IMR-90 (cell line): ENCODE data around the gene PDLIM1. TPM values are rescaled to one million over a fixed set of nuclear protein-coding genes. Genes with fewer than 3 reads are reported as not detected.

Source experiments
- ATAC-seq: fragments of 200-7000 bp; cut with Tn5 transposase; 2 replicates; pipeline ENCODE4 v1.9.1; 2020; ENCODE audit warnings: low read depth, mild to moderate bottlenecking, moderate library complexity
- BruUV-seq: library from RNA; stranded (reverse); fragments of 400-500 nt; replicated peaks from 2 replicates; lab custom pipeline; 2021; lab: Mats Ljungman, UMichigan
- CTCF ChIA-PET: fragments of 300-600 bp; formaldehyde crosslinking; extraction: SDS; loops from one replicate; lab custom pipeline; 2021; ENCODE audit warnings: antibody characterized with exemption; lab: Yijun Ruan, JAX
- POLR2A ChIA-PET: fragments of 300-600 bp; sonication (Branson Sonifier 250); formaldehyde crosslinking; loops from one replicate; lab custom pipeline; 2022; ENCODE audit warnings: antibody characterized with exemption; ENCODE audit not compliant: unreplicated experiment; lab: Charles Lee
- DNase-seq: peaks from one replicate; pipeline ENCODE4 v3.0.0; 2013
- H2AFZ ChIP-seq: replicated peaks from 2 replicates; pipeline ENCODE3; 2013; ENCODE audit warnings: low read length, mild to moderate bottlenecking; ENCODE audit not compliant: poor library complexity
- H2AK5ac ChIP-seq: 2 replicates; pipeline ENCODE4 v1.6.1; 2013; ENCODE audit warnings: low read depth, low read length, inconsistent platforms
- H2AK9ac ChIP-seq: replicated peaks from 2 replicates; pipeline ENCODE3; 2013; ENCODE audit warnings: mild to moderate bottlenecking, low read depth, low read length, moderate library complexity; ENCODE audit not compliant: poor library complexity
- H2BK120ac ChIP-seq: 2 replicates; pipeline ENCODE4 v1.6.1; 2013; ENCODE audit warnings: low read depth, low read length, inconsistent platforms
- H2BK15ac ChIP-seq: 3 replicates; pipeline ENCODE4 v1.6.1; 2013; ENCODE audit warnings: low read depth, low read length, inconsistent platforms
- H2BK20ac ChIP-seq: 2 replicates; pipeline ENCODE4 v1.6.1; 2013; ENCODE audit warnings: low read depth, mild to moderate bottlenecking, inconsistent platforms, low read length, moderate library complexity
- H2BK5ac ChIP-seq: 2 replicates; pipeline ENCODE4 v1.6.1; 2013; ENCODE audit warnings: mild to moderate bottlenecking, low read depth, low read length, inconsistent platforms; ENCODE audit not compliant: poor library complexity, severe bottlenecking
- H3K14ac ChIP-seq: replicated peaks from 2 replicates; pipeline ENCODE4 v1.6.1; 2013; ENCODE audit warnings: low read depth, low read length, inconsistent platforms
- H3K18ac ChIP-seq: 2 replicates; pipeline ENCODE4 v1.6.1; 2013; ENCODE audit warnings: low read depth, low read length, control low read depth
- H3K23ac ChIP-seq: 2 replicates; pipeline ENCODE4 v1.6.1; 2013; ENCODE audit warnings: low read depth, low read length, inconsistent platforms
- H3K27ac ChIP-seq: 2 replicates; pipeline ENCODE4 v1.5.1; 2013; ENCODE audit warnings: mild to moderate bottlenecking, control low read depth, low read length; ENCODE audit not compliant: insufficient read depth
- H3K27me3 ChIP-seq: 2 replicates; pipeline ENCODE4 v1.6.1; 2013; ENCODE audit warnings: low read length; ENCODE audit not compliant: control insufficient read depth, insufficient read depth
- H3K36me3 ChIP-seq: 2 replicates; pipeline ENCODE4 v1.6.1; 2013; ENCODE audit warnings: low read length, mixed read lengths; ENCODE audit not compliant: control insufficient read depth, insufficient read depth
- H3K4ac ChIP-seq: 2 replicates; pipeline ENCODE4 v1.6.1; 2013; ENCODE audit warnings: low read depth, low read length, inconsistent platforms
- H3K4me1 ChIP-seq: 2 replicates; pipeline ENCODE4 v1.6.1; 2013; ENCODE audit warnings: low read length, mixed read lengths; ENCODE audit not compliant: control insufficient read depth, insufficient read depth
- H3K4me2 ChIP-seq: 2 replicates; pipeline ENCODE4 v1.6.1; 2013; ENCODE audit warnings: low read depth, mild to moderate bottlenecking, control low read depth, low read length, moderate library complexity
- H3K4me3 ChIP-seq: 2 replicates; pipeline ENCODE4 v1.5.1; 2013; ENCODE audit warnings: low read depth, mild to moderate bottlenecking, control low read depth, low read length, moderate library complexity; ENCODE audit not compliant: insufficient read depth
- H3K56ac ChIP-seq: 2 replicates; pipeline ENCODE4 v1.6.1; 2013; ENCODE audit warnings: low read length, inconsistent platforms; ENCODE audit not compliant: insufficient read depth; ENCODE audit errors: extremely low read depth
- H3K79me1 ChIP-seq, 2 experiments: 2 replicates each; pipeline ENCODE4 v1.6.1; 2013; ENCODE audit warnings: low read length in 2 of 2, inconsistent platforms in 1 of 2, low read depth in 1 of 2
- H3K9ac ChIP-seq: 2 replicates; pipeline ENCODE4 v1.6.1; 2013; ENCODE audit warnings: low read depth, low read length, control low read depth
- H3K9me1 ChIP-seq: 2 replicates; pipeline ENCODE4 v1.6.1; 2013; ENCODE audit warnings: low read length, inconsistent platforms; ENCODE audit not compliant: insufficient read depth
- H3K9me3 ChIP-seq: 2 replicates; pipeline ENCODE4 v1.6.1; 2013; ENCODE audit warnings: low read length; ENCODE audit not compliant: control insufficient read depth, insufficient read depth
- H4K20me1 ChIP-seq: 2 replicates; pipeline ENCODE4 v1.6.1; 2013; ENCODE audit warnings: low read length, inconsistent platforms; ENCODE audit not compliant: insufficient read depth
- H4K5ac ChIP-seq: 2 replicates; pipeline ENCODE4 v1.6.1; 2013; ENCODE audit warnings: mild to moderate bottlenecking, low read depth, low read length, control low read depth
- H4K8ac ChIP-seq, 2 experiments: 2 replicates each; pipeline ENCODE4 v1.6.1; 2013; ENCODE audit warnings: low read depth in 2 of 2, low read length in 2 of 2, control low read depth in 1 of 2, inconsistent platforms in 1 of 2
- H4K91ac ChIP-seq: 2 replicates; pipeline ENCODE4 v1.6.1; 2013; ENCODE audit warnings: low read depth, low read length, inconsistent platforms; ENCODE audit not compliant: insufficient read depth
- CEBPB ChIP-seq: IDR thresholded peaks from 2 replicates; pipeline ENCODE4 v1.6.1; 2012; ENCODE audit warnings: low read depth, low read length, improper control_type of control experiment
- CHD1 ChIP-seq: IDR thresholded peaks from 2 replicates; pipeline ENCODE4 v1.6.1; 2012; ENCODE audit warnings: low read depth, low read length, improper control_type of control experiment
- FOS ChIP-seq: fragments of 150-350 bp; IDR thresholded peaks from 2 replicates; pipeline ENCODE4 v1.6.1; 2016; ENCODE audit warnings: low read depth, low read length
- NFE2L2 ChIP-seq: fragments of 150-350 bp; IDR thresholded peaks from 2 replicates; pipeline ENCODE4 v1.6.1; 2016; ENCODE audit warnings: low read depth, mild to moderate bottlenecking, low read length
- whole genome bisulfite sequencing, 2 experiments: methylation state at CpG; one replicate each; pipeline versions ENCODE4 v1.1.5 to v1.1.7; 2013; ENCODE audit warnings: missing lambda C conversion rate in 2 of 2; ENCODE audit not compliant: insufficient read length in 1 of 2; ENCODE audit errors: extremely low coverage in 2 of 2; 5-methylcytosine and 5-hydroxymethylcytosine counted together
- dilution Hi-C: fragments of 300-500 bp; cut with HindIII; formaldehyde crosslinking; loops from one replicate; pipeline ENCODE4 v1.14.3; 2018; ENCODE audit warnings: low sequenced_read_pairs; ENCODE audit not compliant: unreplicated experiment
- in situ Hi-C: fragments of 300-500 bp; cut with MboI; formaldehyde crosslinking; loops from 3 replicates; pipeline ENCODE4 v1.14.3; 2019; ENCODE audit warnings: low sequenced_read_pairs, inconsistent platforms, mixed read lengths
- intact Hi-C: fragments of 100-400 bp; cut with micrococcal nuclease; formaldehyde crosslinking; loops from 2 replicates; pipeline ENCODE4 v1.10.0; 2022
- polyA plus RNA-seq, 3 experiments: library from polyadenylated mRNA; depleted of rRNA; stranded (reverse); fragments of >200 nt; gene quantifications; 2 replicates each; pipeline ENCODE4 v1.2.3, GENCODE V29; 2012; ENCODE audit warnings: low replicate concordance in 1 of 3
- total RNA-seq: library from RNA; depleted of rRNA; stranded (reverse); fragments of >200 nt; gene quantifications from 2 replicates; pipeline ENCODE4 v1.2.3, GENCODE V29; 2012

The PDLIM1 gene
- total and polyA plus RNA-seq, 2 of the 4 experiments (the other 2 are of a cell fraction): 30.1 to 187 TPM

- no peak overlapping the region for H2AK5ac ChIP-seq
- ChIA-PET CTCF (interaction anchor here (0.5 to 1.5 kb wide), 4 partner anchors 11 to 1103 kb away, joined by 3 to 6 read pairs (median 4); no protein-coding TSS in a partner anchor), POLR2A (no interaction called here)
- intact Hi-C loops (no loop called here), in situ Hi-C loops (loop anchor here (10.0 kb wide), 1 partner anchor 101 kb away; no protein-coding TSS in a partner anchor), dilution Hi-C loops (no loop called here)
- peak overlapping the region; percentile 47 for H2BK5ac ChIP-seq
- no peak overlapping the region for H4K5ac ChIP-seq
- H3K18ac ChIP-seq: no peak overlapping the region
- peak overlapping the region; percentile 6; the same call in 1 of the 2 replicates for H3K23ac ChIP-seq
- H3K4ac ChIP-seq: peak overlapping the region; percentile 14
- BruUV-seq: no TSS peak
- H3K4me3 ChIP-seq: no peak overlapping the region
- no peak overlapping the region; the same call in 1 of the 3 replicates for H2BK15ac ChIP-seq
- H2AK9ac ChIP-seq: peak overlapping the region; percentile 76
- H3K4me2 ChIP-seq: peak overlapping the region; percentile 22; the same call in 1 of the 2 replicates
- peak overlapping the region; percentile 12 for H2BK120ac ChIP-seq
- DNase-seq: peak; percentile 81
- peak overlapping the region; percentile 53 for H3K14ac ChIP-seq
- TF ChIP-seq FOS: peak; percentile 89
- no peak for TF ChIP-seq CHD1
- peak; percentile 68 for TF ChIP-seq NFE2L2
- peak; percentile 28; the same call in 1 of the 2 replicates for TF ChIP-seq CEBPB
- no peak overlapping the region for H3K27ac ChIP-seq
- H4K91ac ChIP-seq: peak overlapping the region; percentile 8; the same call in 1 of the 2 replicates
- no peak overlapping the region for H3K9ac ChIP-seq
- no peak overlapping the region for H3K56ac ChIP-seq
- peak overlapping the region; percentile 3 for H2BK20ac ChIP-seq
- H3K27me3 ChIP-seq: no peaks in the 10 kb centered on the region
- H4K8ac ChIP-seq: peak overlapping the region in 1 of 2 experiments; percentile 0; a peak in 1 of 4 replicates
- peaks cover 24% of the 10 kb centered on the region for H3K9me1 ChIP-seq
- peaks cover 12% of the 10 kb centered on the region for H3K4me1 ChIP-seq
- no CpG with 5 or more reads among the region's 6 CpGs for WGBS, 2 experiments
- ATAC-seq: peak; percentile 52
- peaks cover 54% of the 10 kb centered on the region for H3K36me3 ChIP-seq
- H2AFZ ChIP-seq: no peak overlapping the region
- peaks cover 10 to 62% of the 10 kb centered on the region in 2 experiments; a peak in 3 of 4 replicates for H3K79me1 ChIP-seq
- H4K20me1 ChIP-seq: peaks cover 10% of the 10 kb centered on the region
- H3K9me3 ChIP-seq: no peaks in the 10 kb centered on the region
These were observed 54.5 kb downstream of the PDLIM1 start for GRCh38 chr10:95236068-95236903.
